Stomach (tissue), 19 donors: ENCODE measurements around the gene JAGN1. TPM values are rescaled to one million over a fixed set of nuclear protein-coding genes. Genes with fewer than 3 reads are reported as not detected.
A peak's percentile ranks its signal among the peaks of the same experiment; 100 is the strongest.

Experiments used
- DNase-seq, 2 donors: peaks; one replicate each; pipeline versions ENCODE4 v3.0.0 to v3.0.0-alpha.2; 2013 to 2019
- H3K27ac ChIP-seq, 5 donors: fragments of 200-600 bp in 4 of 5; sonication (generic) in 4 of 5; one replicate each; pipeline ENCODE4 v1.5.1; 2013 to 2019; ENCODE audit warnings: mild to moderate bottlenecking in 1 of 5, moderate library complexity in 1 of 5
- H3K27me3 ChIP-seq, 3 donors: fragments of 200-600 bp; sonication (generic); one replicate each; pipeline ENCODE4 v1.5.1; 2017 to 2019; ENCODE audit warnings: mixed run types in 1 of 3
- H3K36me3 ChIP-seq, 4 donors: fragments of 200-600 bp; sonication (generic); 1 replicate in 3 of 4; 2 replicates in 1 of 4; pipeline ENCODE4 v1.5.1; 2016 to 2019
- H3K4me1 ChIP-seq, 4 donors: fragments of 200-600 bp; sonication (generic); one replicate each; pipeline ENCODE4 v1.5.1; 2016 to 2019
- H3K4me3 ChIP-seq, 4 donors: fragments of 200-600 bp; sonication (generic) in 3 of 4; one replicate each; pipeline ENCODE4 v1.5.1; 2016 to 2019; ENCODE audit warnings: mild to moderate bottlenecking in 1 of 4
- H3K9me3 ChIP-seq, 4 donors: fragments of 200-600 bp; sonication (generic); one replicate each; pipeline ENCODE4 v1.5.1; 2016 to 2019
- EP300 ChIP-seq: sonication (generic); formaldehyde crosslinking; IDR thresholded peaks from one replicate; pipeline ENCODE4 v1.6.1; 2017; ENCODE audit warnings: antibody characterized with exemption
- POLR2A ChIP-seq, 4 donors: fragments of 450-650 bp; IDR thresholded peaks; one replicate each; pipeline ENCODE4 v1.6.1; 2016; ENCODE audit warnings: antibody characterized with exemption in 4 of 4, control low read depth in 2 of 4, mild to moderate bottlenecking in 1 of 4, moderate library complexity in 1 of 4
- POLR2AphosphoS5 ChIP-seq, 3 donors: sonication (generic); formaldehyde crosslinking; IDR thresholded peaks; one replicate each; pipeline ENCODE4 v1.6.1; 2016; ENCODE audit warnings: antibody characterized with exemption in 3 of 3
- WGBS, 5 donors: extraction: QIAGEN DNeasy Blood & Tissue Kit in 3 of 5; methylation state at CpG; one replicate each; pipeline versions ENCODE4 v1.1.5 to v1.1.7; 2013 to 2018; 5-methylcytosine and 5-hydroxymethylcytosine counted together
- intact Hi-C: fragments of 100-400 bp; cut with DNase I; formaldehyde crosslinking; loops from one replicate; pipeline ENCODE4 v1.15.1; 2023; ENCODE audit warnings: low total_unique reads
- long read RNA-seq, 10 donors: transcript quantifications; one replicate each; lab custom pipeline, GENCODE V29; 2026
- polyA plus RNA-seq, 3 donors: library from polyadenylated mRNA; stranded (reverse); fragments of 200-250 nt; gene quantifications; one replicate each; pipeline ENCODE4 v1.2.3, GENCODE V29; 2013
- total RNA-seq, 5 donors: library from RNA; depleted of rRNA; stranded (reverse); fragments of >200 nt; gene quantifications; one replicate each; pipeline versions ENCODE4 v1.1.0 to v1.2.3, GENCODE V29; 2014 to 2016
- TF ChIP-seq, protein P1 (sequence below), 7 experiments: fragments of 450-650 bp in 4 of 7; fragments of 200-600 bp in 3 of 7; sonication (generic) in 3 of 7; IDR thresholded peaks; one replicate each; pipeline ENCODE4 v1.5.1; 2016 to 2019; ENCODE audit warnings: antibody characterized with exemption in 7 of 7, control low read depth in 2 of 7, mild to moderate bottlenecking in 1 of 7
- donor health status: healthy with polysubstance abuse.
- donor health status: Bipolar disorder and iron deficiency.
- donor health status: healthy.

JAGN1 gene
- total RNA-seq (10 to 100 TPM in 3 of 5 donors, 1 to 10 TPM in 1, not detected in 1; 9.4 to 28.4 (median 20.7) TPM), polyA plus RNA-seq (10 to 100 TPM; 26.5 to 56.6 (median 37.7) TPM)
- long read RNA-seq, donor 1, transcript JAGN1-201 (2 exons, 1,675 nt), result major isoform, 14 of 14 reads
- long read RNA-seq, donor 1, partial matches to known transcripts, result 0 of 14 reads
- long read RNA-seq, donor 1, other reads (novel, unspliced or antisense), result 0 of 14 reads
- long read RNA-seq, donor 2, transcript JAGN1-201 (2 exons, 1,675 nt), result major isoform, 16 of 16 reads
- long read RNA-seq, donor 2, partial matches to known transcripts, result 0 of 16 reads
- long read RNA-seq, donor 2, other reads (novel, unspliced or antisense), result 0 of 16 reads
- long read RNA-seq, donor 3, transcript JAGN1-201 (2 exons, 1,675 nt), result major isoform, 16 of 16 reads
- long read RNA-seq, donor 3, partial matches to known transcripts, result 0 of 16 reads
- long read RNA-seq, donor 3, other reads (novel, unspliced or antisense), result 0 of 16 reads
- long read RNA-seq, donor 4, result 0 reads
- long read RNA-seq, donor 5, transcript JAGN1-201 (2 exons, 1,675 nt), result major isoform, 17 of 17 reads
- long read RNA-seq, donor 5, partial matches to known transcripts, result 0 of 17 reads
- long read RNA-seq, donor 5, other reads (novel, unspliced or antisense), result 0 of 17 reads
- long read RNA-seq, donor 6, result 0 reads
- long read RNA-seq, donor 7, transcript JAGN1-201 (2 exons, 1,675 nt), result major isoform, 22 of 32 reads
- long read RNA-seq, donor 7, partial matches to known transcripts, result 10 of 32 reads
- long read RNA-seq, donor 7, other reads (novel, unspliced or antisense), result 0 of 32 reads
- long read RNA-seq, donor 8, transcript JAGN1-201 (2 exons, 1,675 nt), result major isoform, 20 of 33 reads
- long read RNA-seq, donor 8, partial matches to known transcripts, result 12 of 33 reads
- long read RNA-seq, donor 8, other reads (novel, unspliced or antisense), result 0 of 33 reads
- long read RNA-seq, donor 9, transcript JAGN1-201 (2 exons, 1,675 nt), result major isoform, 20 of 21 reads
- long read RNA-seq, donor 9, partial matches to known transcripts, result 0 of 21 reads
- long read RNA-seq, donor 9, other reads (novel, unspliced or antisense), result 0 of 21 reads
- long read RNA-seq, donor 10, transcript JAGN1-201 (2 exons, 1,675 nt), result major isoform, 13 of 13 reads
- long read RNA-seq, donor 10, partial matches to known transcripts, result 0 of 13 reads
- long read RNA-seq, donor 10, other reads (novel, unspliced or antisense), result 0 of 13 reads

- Histone ChIP-seq H3K27ac (peak within 1 kb of the TSS; percentile 93 to 99 (median 97)), H3K36me3 (peaks cover 0 to 19% (median 16%) of the 10 kb centered on the region in 4 donors), H3K27me3 (no peaks in the 10 kb centered on the region), H3K4me1 (peaks cover 18 to 42% (median 31%) of the 10 kb centered on the region in 4 donors), H3K4me3 (peak within 1 kb of the TSS; percentile 68 to 93 (median 84)), H3K9me3 (no peaks in the 10 kb centered on the region)
- TF ChIP-seq EP300 (no peak), POLR2AphosphoS5 (IDR thresholded peaks at IDR 0.05) (peak; percentile 36 to 96 (median 91)), POLR2A (IDR thresholded peaks at IDR 0.05) (peak in 2 of 4 donors; percentile 65 to 69)
- TF ChIP-seq, protein P1, sequence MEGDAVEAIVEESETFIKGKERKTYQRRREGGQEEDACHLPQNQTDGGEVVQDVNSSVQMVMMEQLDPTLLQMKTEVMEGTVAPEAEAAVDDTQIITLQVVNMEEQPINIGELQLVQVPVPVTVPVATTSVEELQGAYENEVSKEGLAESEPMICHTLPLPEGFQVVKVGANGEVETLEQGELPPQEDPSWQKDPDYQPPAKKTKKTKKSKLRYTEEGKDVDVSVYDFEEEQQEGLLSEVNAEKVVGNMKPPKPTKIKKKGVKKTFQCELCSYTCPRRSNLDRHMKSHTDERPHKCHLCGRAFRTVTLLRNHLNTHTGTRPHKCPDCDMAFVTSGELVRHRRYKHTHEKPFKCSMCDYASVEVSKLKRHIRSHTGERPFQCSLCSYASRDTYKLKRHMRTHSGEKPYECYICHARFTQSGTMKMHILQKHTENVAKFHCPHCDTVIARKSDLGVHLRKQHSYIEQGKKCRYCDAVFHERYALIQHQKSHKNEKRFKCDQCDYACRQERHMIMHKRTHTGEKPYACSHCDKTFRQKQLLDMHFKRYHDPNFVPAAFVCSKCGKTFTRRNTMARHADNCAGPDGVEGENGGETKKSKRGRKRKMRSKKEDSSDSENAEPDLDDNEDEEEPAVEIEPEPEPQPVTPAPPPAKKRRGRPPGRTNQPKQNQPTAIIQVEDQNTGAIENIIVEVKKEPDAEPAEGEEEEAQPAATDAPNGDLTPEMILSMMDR (IDR thresholded peaks at IDR 0.05), result peak in 1 of 7 experiments; percentile 13
- DNase-seq, result peak; percentile 92 to 96
- WGBS, 5 donors, result 0 to 1% (median 0%) methylated on average over 29 to 62 of the region's 62 CpGs
- intact Hi-C loops, result no loop called here
Observed at GRCh38 chr3:9890249-9891071, at the start of gene JAGN1. JAGN1 (plus strand) TSS chr3:9890610; CDS start chr3:9890723, 113 bp downstream.

GRCh38 chr3:9841015-9841414 lies 49.4 kb upstream of the JAGN1 start:
- WGBS, 5 donors, result 82 to 95% (median 84%) methylated on average over 8 of the region's 8 CpGs
- no peak overlapping the region for H3K4me3 ChIP-seq
- H3K4me1 ChIP-seq, result peaks cover 11 to 25% (median 22%) of the 10 kb centered on the region in 4 donors
- no peaks in the 10 kb centered on the region for H3K9me3 ChIP-seq
- H3K27me3 ChIP-seq, result no peaks in the 10 kb centered on the region
- intact Hi-C loops, result loop anchor here (10.0 kb wide), 1 partner anchor 74 kb away; the partner anchor contains the start of gene IL17RC
- H3K36me3 ChIP-seq, result peaks cover 17 to 61% (median 51%) of the 10 kb centered on the region in 4 donors
- no peak for TF ChIP-seq POLR2A (IDR thresholded peaks at IDR 0.05)
- TF ChIP-seq, protein P1 (IDR thresholded peaks at IDR 0.05), result no peak
- no peak for TF ChIP-seq POLR2AphosphoS5 (IDR thresholded peaks at IDR 0.05)
- no peak for TF ChIP-seq EP300
- H3K27ac ChIP-seq, result no peak overlapping the region
- no peak for DNase-seq

DNA sequence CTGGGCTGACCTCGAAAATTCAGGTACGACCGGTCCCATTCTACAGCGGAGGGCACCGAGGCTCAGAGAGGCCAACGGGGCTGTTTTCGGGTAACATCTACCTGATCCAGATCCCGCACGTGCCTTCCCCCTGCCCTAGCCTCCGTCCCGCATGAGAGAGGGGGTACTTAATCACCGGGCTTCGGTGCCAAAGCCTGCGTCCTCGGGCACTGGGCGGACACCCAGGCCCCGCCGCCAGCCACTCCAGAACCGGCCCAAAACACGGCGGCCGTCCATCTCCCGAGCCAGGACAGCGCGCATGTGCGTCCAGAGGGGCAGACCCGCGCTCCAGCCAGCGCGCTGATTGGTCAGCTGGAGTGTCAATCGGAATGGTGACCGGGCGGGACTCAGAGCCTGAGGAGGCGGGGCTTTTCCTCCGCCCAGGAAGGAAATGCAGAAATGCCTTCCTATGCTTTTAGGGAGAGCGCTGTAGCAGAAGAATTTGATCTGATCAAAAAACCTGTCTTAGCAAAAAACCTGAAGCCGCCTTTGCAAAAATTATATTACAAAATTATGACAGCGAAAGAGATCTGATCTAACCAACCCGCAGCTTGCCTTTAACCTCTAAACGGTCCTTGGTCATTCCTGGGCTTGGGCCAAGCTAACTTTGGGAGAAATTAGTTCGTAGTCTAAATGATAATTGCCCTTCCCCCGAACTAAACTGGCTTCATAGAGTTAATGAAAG lies 46.5 kb upstream of the JAGN1 start, which contains the start of gene RPUSD3:
RPUSD3 (minus strand) TSS at position 294 of the 724 bp plus-strand sequence; CDS start at position 276, 18 bp downstream.
- H3K27ac ChIP-seq, result peak within 1 kb of the TSS; percentile 71 to 87 (median 82)
- peaks cover 11 to 25% (median 22%) of the 10 kb centered on the region in 4 donors for H3K4me1 ChIP-seq
- TF ChIP-seq, protein P1 (IDR thresholded peaks at IDR 0.05), result no peak
- TF ChIP-seq POLR2AphosphoS5 (IDR thresholded peaks at IDR 0.05), result peak; percentile 66 to 94 (median 81)
- DNase-seq, result peak; percentile 98 to 99
- 0 to 1% (median 0%) methylated on average over 38 to 42 of the region's 42 CpGs for WGBS, 5 donors
- H3K4me3 ChIP-seq, result peak within 1 kb of the TSS; percentile 61 to 80 (median 72)
- H3K36me3 ChIP-seq, result peaks cover 17 to 33% (median 31%) of the 10 kb centered on the region in 4 donors
- no peaks in the 10 kb centered on the region for H3K27me3 ChIP-seq
- intact Hi-C loops, result loop anchor here (10.0 kb wide), 1 partner anchor 71 kb away; the partner anchor contains the start of gene IL17RC
- no peaks in the 10 kb centered on the region for H3K9me3 ChIP-seq
